Cardiac muscle cell (in vitro differentiated cells and primary cell): ENCODE data around the gene CLEC20A. TPM values are rescaled to one million over a fixed set of nuclear protein-coding genes. Genes with fewer than 3 reads are reported as not detected.

Source experiments
- DNase-seq, 2 donors: peaks; one replicate each; pipeline versions ENCODE4 v3.0.0 to v3.0.0-alpha.2; 2010 to 2017; ENCODE audit warnings: low read depth in 1 of 2, low spot score in 1 of 2
- H3K27ac ChIP-seq: fragments of 200-600 bp; sonication (generic); 2 replicates; pipeline ENCODE4 v1.5.1; 2016
- H3K27me3 ChIP-seq: fragments of 200-600 bp; sonication (generic); 2 replicates; pipeline ENCODE4 v1.6.0; 2016; ENCODE audit warnings: control low read depth
- H3K36me3 ChIP-seq: fragments of 200-600 bp; sonication (generic); 2 replicates; pipeline ENCODE4 v1.5.1; 2016; ENCODE audit warnings: control low read depth
- H3K4me1 ChIP-seq: fragments of 200-600 bp; sonication (generic); 2 replicates; pipeline ENCODE4 v1.8.1; 2017; ENCODE audit warnings: low read depth, mild to moderate bottlenecking, mixed run types
- H3K4me3 ChIP-seq: fragments of 200-600 bp; sonication (generic); 2 replicates; pipeline ENCODE4 v1.5.1; 2016; ENCODE audit warnings: mild to moderate bottlenecking
- H3K9me3 ChIP-seq: fragments of 200-600 bp; sonication (generic); 2 replicates; pipeline ENCODE4 v1.5.1; 2017; ENCODE audit warnings: low read depth, mild to moderate bottlenecking, control low read depth
- polyA plus RNA-seq: library from polyadenylated mRNA; unstranded; fragments of >200 nt; fragmentation: Nextera tagmentation; extraction: Ambion mirVana; gene quantifications from 2 replicates; pipeline ENCODE4 v1.2.1, GENCODE V29; 2016
- total RNA-seq: library from RNA; depleted of rRNA; stranded (reverse); fragments of >200 nt; gene quantifications from 2 replicates; pipeline ENCODE4 v1.2.3, GENCODE V29; 2016
- TF ChIP-seq, protein P1 (sequence below): IDR thresholded peaks from 2 replicates; pipeline ENCODE4 v1.5.1; 2012; ENCODE audit warnings: low read depth, mild to moderate bottlenecking, low read length

CLEC20A gene
- total and polyA plus RNA-seq, 2 experiments from 2014 or later: not detected

DNA sequence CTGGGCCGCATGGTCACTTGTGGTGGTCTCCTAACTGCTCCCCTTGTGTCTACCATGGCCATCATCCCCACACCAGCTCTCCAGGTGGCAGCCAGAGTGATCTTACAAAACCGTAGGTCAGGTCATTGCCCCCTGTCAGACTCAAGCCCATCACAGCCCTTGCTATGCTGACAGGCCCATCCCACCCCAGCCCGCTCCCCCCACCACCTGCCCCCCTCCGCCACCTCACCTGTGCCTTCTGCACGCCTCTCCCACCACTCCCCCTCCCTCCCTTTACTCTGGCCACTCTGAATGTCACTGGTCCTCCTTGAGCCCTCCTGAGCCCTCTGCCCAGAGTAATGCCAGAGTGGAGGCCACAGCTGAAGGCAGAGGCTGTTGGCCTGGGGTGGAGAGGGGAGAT is 44.6 kb upstream of the CLEC20A start:
- TF ChIP-seq, protein P1, sequence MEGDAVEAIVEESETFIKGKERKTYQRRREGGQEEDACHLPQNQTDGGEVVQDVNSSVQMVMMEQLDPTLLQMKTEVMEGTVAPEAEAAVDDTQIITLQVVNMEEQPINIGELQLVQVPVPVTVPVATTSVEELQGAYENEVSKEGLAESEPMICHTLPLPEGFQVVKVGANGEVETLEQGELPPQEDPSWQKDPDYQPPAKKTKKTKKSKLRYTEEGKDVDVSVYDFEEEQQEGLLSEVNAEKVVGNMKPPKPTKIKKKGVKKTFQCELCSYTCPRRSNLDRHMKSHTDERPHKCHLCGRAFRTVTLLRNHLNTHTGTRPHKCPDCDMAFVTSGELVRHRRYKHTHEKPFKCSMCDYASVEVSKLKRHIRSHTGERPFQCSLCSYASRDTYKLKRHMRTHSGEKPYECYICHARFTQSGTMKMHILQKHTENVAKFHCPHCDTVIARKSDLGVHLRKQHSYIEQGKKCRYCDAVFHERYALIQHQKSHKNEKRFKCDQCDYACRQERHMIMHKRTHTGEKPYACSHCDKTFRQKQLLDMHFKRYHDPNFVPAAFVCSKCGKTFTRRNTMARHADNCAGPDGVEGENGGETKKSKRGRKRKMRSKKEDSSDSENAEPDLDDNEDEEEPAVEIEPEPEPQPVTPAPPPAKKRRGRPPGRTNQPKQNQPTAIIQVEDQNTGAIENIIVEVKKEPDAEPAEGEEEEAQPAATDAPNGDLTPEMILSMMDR: no peak
- H3K9me3 ChIP-seq: no peaks in the 10 kb centered on the region
- H3K27me3 ChIP-seq: no peaks in the 10 kb centered on the region
- peak overlapping the region; percentile 87 for H3K4me3 ChIP-seq
- H3K36me3 ChIP-seq: no peaks in the 10 kb centered on the region
- H3K4me1 ChIP-seq: peaks cover 4% of the 10 kb centered on the region
- H3K27ac ChIP-seq: no peak overlapping the region
- DNase-seq: no peak

DNA sequence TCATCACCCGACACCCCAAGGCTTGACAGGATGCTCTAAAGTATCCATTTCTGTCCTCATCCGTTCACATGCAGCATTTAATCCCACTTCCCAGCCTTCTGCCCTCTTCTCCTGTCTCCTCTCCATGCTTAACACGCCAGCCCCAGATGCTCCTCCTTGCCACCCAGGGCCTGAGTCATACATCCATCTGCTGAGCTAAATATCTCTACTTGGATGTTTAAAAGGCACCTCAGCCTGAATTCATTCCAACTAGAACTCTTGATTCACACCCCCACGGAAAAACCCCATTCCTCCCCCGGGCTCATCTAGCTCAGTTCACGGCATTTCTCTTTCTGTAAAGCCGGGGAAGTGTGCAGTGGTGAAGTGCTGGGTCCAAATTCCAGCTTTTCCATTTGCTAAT is 43.9 kb upstream of the CLEC20A start:
- TF ChIP-seq, protein P1: no peak
- H3K9me3 ChIP-seq: no peaks in the 10 kb centered on the region
- no peak overlapping the region for H3K27ac ChIP-seq
- peaks cover 4% of the 10 kb centered on the region for H3K4me1 ChIP-seq
- no peaks in the 10 kb centered on the region for H3K27me3 ChIP-seq
- H3K36me3 ChIP-seq: no peaks in the 10 kb centered on the region
- DNase-seq: peak in 1 of 2 donors; percentile 63
- H3K4me3 ChIP-seq: no peak overlapping the region

DNA sequence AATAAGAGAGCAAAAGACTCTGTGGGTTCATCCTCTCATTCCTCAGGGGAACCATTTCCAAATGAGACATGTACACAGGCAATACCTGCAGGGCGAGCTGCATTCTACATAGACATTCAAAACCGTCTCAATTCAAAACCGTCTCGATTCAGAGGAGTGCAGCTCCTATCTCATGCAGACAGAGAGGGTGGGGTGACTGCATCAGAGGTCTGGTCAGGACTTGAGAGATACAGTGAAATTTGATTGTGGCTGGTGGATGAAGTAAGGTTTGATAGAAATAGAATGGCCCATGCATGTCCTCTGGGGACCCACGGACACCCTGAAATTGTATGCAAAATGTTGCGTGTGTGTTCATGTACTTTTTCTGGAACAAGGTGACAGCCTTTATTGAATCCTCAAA is 43.4 kb upstream of the CLEC20A start:
- Histone ChIP-seq H3K4me1 (peaks cover 4% of the 10 kb centered on the region), H3K9me3 (no peaks in the 10 kb centered on the region), H3K27me3 (no peaks in the 10 kb centered on the region), H3K36me3 (no peaks in the 10 kb centered on the region), H3K27ac (no peak overlapping the region), H3K4me3 (no peak overlapping the region)
- TF ChIP-seq, protein P1: no peak
- no peak for DNase-seq

DNA sequence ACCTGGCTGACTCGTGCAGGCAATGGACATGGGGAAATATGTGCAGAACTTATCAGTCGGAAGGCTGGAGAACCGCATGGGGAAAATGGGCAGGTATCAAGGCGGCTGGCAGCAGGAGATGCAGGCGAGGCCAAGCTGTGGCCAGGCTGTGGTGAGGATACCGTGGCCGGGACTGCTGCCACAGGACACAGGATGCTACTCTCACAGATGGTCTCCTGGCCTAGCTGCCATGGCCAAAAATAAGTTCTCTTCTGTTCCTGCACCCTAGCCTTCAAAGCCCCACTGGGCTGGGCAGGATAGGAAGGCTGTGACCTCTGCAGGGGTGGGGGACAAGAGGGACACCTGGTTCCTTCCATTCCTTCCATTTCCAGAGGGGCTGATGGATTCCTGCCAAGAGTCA is 42.5 kb upstream of the CLEC20A start:
- H3K4me1 ChIP-seq: peaks cover 4% of the 10 kb centered on the region
- TF ChIP-seq, protein P1: no peak

DNA sequence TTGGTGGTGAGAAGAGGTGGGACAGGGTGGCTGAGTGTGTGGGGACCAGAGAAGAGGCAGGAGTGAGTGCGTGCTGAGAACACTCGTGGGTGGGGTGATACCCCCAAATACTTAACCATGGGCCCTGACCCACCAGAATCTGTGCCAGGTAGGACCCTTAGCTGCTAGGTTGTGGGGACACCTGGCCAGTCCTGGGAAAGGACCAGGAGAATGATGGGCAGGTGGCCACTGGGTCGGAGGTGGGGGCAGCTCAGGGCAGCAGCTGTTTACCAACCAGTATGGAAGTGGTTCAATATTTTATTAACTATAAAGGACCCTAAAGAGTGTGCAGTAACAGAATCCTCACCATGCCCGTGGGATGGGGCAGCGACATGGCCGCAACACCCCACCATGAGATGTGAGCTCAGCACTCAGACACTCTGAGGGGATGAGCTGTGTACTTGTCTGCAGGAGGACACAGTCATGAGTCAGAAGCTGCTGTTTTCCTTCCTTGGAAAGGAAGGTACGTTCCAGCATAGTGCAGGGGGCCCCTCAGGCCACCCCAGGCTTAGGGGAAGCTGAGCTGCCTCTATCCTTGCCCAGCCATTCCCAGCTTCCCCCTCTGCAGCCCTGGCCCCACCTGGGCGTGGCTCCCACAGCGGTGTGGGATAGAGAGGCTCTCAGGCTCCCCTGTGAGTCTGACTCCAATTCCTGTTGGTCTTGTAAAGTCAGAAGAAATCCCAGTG is 41.6 kb upstream of the CLEC20A start:
- DNase-seq: peak in 1 of 2 donors; percentile 52
- Histone ChIP-seq H3K27ac (no peak overlapping the region), H3K36me3 (no peaks in the 10 kb centered on the region), H3K9me3 (no peaks in the 10 kb centered on the region), H3K27me3 (no peaks in the 10 kb centered on the region), H3K4me1 (peaks cover 4% of the 10 kb centered on the region), H3K4me3 (no peak overlapping the region)
- TF ChIP-seq, protein P1: no peak

More for the DNA sequence above, 42.5 kb upstream of the CLEC20A start:
- Histone ChIP-seq H3K27ac (no peak overlapping the region), H3K9me3 (no peaks in the 10 kb centered on the region), H3K4me3 (no peak overlapping the region), H3K36me3 (no peaks in the 10 kb centered on the region), H3K27me3 (no peaks in the 10 kb centered on the region)
- peak in 1 of 2 donors; percentile 6 for DNase-seq
